ENCODE measurements around the gene KCNJ5.

DNA sequence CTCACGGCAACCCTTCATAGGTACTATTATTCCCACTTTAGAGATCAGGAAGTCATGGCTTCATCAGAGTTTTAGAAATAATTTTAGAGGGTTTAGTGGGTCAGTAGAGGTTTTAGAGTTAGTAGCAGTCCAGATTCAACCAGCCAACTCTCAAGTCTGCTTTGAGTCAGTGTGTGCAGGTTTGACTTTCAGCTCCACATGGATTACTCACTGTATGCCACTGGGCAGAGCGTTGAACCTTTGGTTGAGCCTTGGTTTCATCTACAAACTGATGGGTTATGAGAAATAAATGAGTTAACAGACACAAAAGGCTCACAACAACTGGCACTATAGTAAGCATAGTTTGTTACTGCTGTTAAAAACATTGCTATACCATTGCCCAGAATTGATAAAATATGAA lies 70.5 kb downstream of the KCNJ5 start:
- TF ChIP-seq POLR2A (IDR thresholded peaks at IDR 0.05) (no peak), POLR2AphosphoS5 (IDR thresholded peaks at IDR 0.05) (no peak)
